Superior temporal gyrus (tissue), 1 donor: ENCODE data around the gene IGHMBP2.

Experiments used
- DNase-seq: peaks from one replicate; pipeline ENCODE4 v3.0.0-alpha.2; 2016; ENCODE audit errors: extremely low spot score

Gene IGHMBP2

GRCh38 chr11:68939583-68940555 is 36.2 kb downstream of the IGHMBP2 start:
- no peak for DNase-seq

GRCh38 chr11:68940651-68941323 is 37.1 kb downstream of the IGHMBP2 start:
- no peak for DNase-seq

- no peak for DNase-seq
These were observed 37.8 kb downstream of the IGHMBP2 start for GRCh38 chr11:68941324-68942094.

- DNase-seq = no peak
These were observed 38.5 kb downstream of the IGHMBP2 start for GRCh38 chr11:68942095-68942620.

- DNase-seq = no peak
These were observed 39.1 kb downstream of the IGHMBP2 start for GRCh38 chr11:68942751-68943271.

GRCh38 chr11:68946416-68947090 is 42.9 kb downstream of the IGHMBP2 start:
- DNase-seq = peak; percentile 33

GRCh38 chr11:68947151-68947550 is 43.5 kb downstream of the IGHMBP2 start:
- no peak for DNase-seq

GRCh38 chr11:68948496-68948895 is 44.8 kb downstream of the IGHMBP2 start:
- DNase-seq = no peak

- no peak for DNase-seq
These were observed 45.2 kb downstream of the IGHMBP2 start for GRCh38 chr11:68948935-68949334.

- no peak for DNase-seq
These were observed 46.6 kb downstream of the IGHMBP2 start for GRCh38 chr11:68950270-68950669.

GRCh38 chr11:68950762-68951161 is 47.1 kb downstream of the IGHMBP2 start:
- no peak for DNase-seq

- DNase-seq = no peak
These were observed 51.3 kb downstream of the IGHMBP2 start for GRCh38 chr11:68954836-68955606.

GRCh38 chr11:68955607-68955958 is 51.9 kb downstream of the IGHMBP2 start:
- no peak for DNase-seq

- DNase-seq = no peak
These were observed 52.5 kb downstream of the IGHMBP2 start for GRCh38 chr11:68956142-68956541.

- DNase-seq = no peak
These were observed 53.0 kb downstream of the IGHMBP2 start for GRCh38 chr11:68956547-68957254.

GRCh38 chr11:68958211-68958610 is 54.5 kb downstream of the IGHMBP2 start:
- no peak for DNase-seq

GRCh38 chr11:68959465-68960293 is 56.0 kb downstream of the IGHMBP2 start:
- no peak for DNase-seq

GRCh38 chr11:68960294-68961071 is 56.8 kb downstream of the IGHMBP2 start:
- no peak for DNase-seq
